GM19468 (cell line): ENCODE results near the gene MIB2.
"Not testable (repeated sequence)": the region's sequence is repeated elsewhere in the genome, so short reads cannot be mapped to it uniquely, and the experiment has no call there.

Experiments used
- ATAC-seq: cut with Tn5 transposase; IDR thresholded peaks from one replicate; pipeline ENCODE4 v1.9.1; 2021; ENCODE audit warnings: mild to moderate bottlenecking, moderate library complexity, moderate number of reproducible peaks; ENCODE audit not compliant: unreplicated experiment; ENCODE audit errors: extremely low read depth

Gene MIB2

DNA sequence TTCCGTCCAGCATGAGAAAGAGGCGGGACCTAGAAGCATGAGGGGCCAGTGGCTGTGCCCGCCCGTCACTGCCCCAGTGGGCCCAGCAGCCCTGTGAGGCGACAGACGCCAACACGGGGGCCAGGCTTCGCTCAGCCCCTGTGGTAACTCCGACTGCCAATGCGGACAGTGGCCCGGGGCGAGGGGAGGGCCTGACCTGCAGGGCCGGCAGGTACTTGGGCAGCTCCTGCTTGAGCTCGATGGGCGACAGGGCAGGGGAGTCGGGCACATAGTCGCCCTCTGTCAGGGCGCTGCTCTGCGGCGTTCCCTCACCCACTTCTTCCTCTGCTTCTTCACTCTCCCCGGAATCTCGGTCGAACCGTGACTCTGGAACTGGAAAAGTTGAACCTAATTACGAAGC lies 24.8 kb downstream of the MIB2 start:
- ATAC-seq: not testable (repeated sequence)

DNA sequence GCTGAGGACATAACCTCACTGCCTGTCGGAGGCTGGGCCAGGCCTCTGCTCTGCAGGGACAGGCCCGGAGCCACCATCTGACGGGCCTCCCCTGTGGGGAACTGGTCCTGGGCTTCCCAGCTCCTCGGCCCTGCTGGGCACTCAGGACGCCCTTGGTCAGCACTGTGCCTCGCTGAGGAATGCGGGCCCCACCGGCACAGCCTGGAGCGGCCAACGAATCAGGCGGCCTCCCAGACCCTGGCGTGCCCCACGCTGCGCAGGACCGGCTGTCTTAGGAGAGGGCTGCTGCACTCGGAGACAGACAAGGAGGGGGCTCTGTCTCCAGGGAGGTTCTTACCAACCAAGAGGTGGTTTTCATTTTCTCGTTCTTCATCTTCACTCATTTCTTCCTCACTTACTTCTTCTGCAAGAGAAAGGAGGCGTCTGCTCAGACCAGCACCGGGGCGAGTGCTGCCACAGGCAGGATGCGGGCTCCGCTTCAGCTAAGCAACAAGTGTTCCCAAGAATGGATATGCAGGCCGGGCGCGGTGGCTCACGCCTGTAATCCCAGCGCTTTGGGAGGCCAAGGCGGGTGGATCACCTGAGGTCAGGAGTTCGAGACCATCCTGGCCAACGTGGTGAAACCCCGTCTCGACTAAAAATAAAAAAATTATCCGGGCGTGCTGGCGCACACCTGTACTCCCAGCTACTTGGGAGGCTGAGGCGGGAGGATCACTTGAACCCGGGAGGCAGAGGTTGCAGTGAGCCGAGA lies 25.6 kb downstream of the MIB2 start:
- ATAC-seq: not testable (repeated sequence)

DNA sequence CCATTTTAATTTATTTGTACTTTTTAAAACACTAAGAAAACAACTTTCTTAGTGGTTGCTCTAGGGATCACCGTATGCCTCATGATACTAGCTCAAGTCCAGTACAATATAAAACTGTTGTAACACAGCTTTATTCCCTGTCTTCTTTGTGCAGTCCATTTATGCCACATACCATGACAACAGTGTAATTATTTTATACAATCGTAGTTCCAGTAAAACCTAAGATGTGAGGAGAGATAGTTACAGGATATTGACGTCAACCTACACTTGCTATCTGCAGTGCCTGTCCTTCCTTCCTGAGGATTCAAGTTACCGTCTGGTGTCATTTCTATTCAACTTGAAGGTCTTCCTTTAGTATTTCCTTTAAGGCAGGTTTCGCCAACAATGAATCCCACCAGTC lies 31.0 kb downstream of the MIB2 start:
- ATAC-seq: not testable (repeated sequence)

DNA sequence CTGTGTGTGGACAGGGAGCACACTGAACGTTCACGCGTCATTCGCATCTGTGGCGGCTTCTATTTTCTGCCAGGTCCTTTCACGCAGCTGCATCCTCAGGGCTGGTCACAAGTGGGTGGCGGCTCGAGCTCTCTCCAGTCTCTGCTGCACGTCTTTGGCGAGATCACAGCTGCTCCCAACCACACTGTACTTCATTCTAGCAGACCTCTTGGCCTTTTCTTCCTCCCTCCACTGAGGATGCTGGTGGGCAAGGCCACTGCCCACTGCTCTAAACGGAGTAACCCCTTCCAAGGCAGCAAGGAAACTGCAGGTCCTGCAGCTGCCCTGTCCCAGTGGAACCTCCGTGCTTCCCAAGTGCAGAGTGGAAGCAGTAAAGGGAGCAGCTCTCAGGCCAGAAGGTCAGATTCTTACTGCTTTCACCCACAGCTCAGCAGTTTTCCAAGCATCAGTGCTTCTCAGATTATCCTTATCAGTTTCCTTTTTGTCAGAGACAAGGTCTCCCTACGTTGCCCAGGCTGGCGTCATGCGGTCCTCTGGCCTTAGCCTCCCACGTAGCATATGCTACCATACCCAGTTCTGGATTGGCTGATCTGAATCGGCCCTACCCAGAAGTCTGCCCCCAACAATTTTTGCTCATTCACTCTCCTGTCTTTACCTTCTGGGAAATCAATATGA lies 32.4 kb downstream of the MIB2 start:
- ATAC-seq: not testable (repeated sequence)

DNA sequence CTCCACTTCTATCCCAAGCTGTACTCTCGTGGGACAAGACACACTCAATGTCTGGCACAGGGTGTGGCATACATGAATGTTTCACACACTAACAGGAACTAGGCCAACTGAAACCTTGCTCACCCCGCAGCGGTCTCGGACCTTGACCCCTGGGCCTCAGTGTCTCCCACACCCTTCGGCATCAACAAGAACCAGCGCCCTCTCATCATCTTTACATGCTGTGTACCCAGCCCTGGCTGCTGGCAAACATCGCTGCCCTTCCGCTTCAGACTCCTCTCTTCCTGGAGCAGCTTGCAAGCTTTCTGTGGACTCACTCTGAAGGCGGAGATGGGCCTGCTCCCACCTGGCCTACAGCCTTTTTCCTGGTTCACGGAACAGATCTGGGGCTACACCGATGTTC lies 33.0 kb downstream of the MIB2 start:
- not testable (repeated sequence) for ATAC-seq

DNA sequence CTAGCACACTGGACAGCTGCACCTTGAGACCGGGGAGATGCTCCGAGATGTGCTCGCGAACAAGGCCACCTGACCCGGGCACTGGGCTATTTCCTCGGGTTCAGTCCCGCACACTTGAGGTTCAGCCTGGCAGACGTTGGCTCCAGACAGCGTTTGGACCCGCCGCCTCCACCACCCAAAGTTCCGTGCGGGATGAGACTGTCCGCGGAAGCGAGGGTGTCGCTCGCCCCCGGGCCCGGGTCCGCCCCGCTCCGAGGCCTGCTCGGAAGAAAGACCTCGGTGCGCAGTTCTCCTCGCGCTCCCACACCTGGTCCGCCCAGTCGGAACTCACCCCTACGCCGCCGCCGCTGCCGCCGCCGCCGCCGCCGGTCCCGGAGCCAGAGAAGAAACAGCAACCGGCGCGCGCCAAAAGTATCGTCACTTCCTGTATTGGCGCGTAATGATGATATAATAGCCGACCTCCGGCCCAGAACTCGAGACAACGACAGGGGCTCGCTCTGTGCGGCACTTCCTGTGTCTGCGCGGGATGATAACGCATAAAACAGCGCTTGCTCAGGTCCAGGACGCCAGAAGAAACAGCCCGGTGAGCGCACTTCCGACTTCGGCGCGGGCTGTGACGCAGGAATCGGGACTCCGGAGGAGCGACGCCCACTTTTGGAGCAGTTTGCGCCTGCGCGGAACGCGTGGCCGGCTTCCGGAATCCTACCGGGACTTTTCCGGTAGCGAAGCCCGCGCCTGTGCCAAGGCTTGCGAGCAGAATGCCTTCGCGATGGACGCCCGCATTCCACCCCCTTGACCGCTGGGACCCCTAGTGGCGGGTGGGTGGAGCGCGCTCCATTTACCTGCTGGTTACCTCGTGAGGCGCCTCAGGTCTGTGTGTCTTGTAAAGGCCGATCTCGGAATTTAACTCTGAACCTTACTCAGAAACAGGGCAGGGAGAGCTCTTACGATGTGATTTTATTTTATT lies 43.6 kb downstream of the MIB2 start, which contains the start of gene CDK11B:
Gene CDK11B, minus strand, starts transcription at position 422 of the 967 bp plus-strand sequence. CDS start 1,519 bp downstream, outside the sequence.
- ATAC-seq: peak; percentile 75

DNA sequence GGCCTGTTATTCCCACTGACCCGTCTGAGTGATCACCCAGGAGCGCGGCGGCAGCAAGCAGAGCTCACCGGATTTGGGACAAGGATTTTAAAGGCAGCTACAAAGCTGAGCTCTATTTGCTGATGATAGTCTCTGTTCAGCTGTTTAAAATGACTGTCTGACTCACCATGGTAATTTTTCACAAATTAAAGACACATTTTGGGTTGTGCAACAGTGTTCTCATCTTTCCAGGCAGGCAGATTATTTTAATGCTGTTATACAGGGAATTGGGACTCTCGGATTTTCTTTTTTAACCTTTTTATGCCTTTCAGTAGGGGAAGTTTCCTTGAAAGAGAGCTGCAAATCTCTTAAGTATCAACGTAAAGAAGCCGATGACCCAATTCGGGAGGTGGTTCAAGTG lies 47.1 kb downstream of the MIB2 start:
- ATAC-seq: not testable (repeated sequence)

DNA sequence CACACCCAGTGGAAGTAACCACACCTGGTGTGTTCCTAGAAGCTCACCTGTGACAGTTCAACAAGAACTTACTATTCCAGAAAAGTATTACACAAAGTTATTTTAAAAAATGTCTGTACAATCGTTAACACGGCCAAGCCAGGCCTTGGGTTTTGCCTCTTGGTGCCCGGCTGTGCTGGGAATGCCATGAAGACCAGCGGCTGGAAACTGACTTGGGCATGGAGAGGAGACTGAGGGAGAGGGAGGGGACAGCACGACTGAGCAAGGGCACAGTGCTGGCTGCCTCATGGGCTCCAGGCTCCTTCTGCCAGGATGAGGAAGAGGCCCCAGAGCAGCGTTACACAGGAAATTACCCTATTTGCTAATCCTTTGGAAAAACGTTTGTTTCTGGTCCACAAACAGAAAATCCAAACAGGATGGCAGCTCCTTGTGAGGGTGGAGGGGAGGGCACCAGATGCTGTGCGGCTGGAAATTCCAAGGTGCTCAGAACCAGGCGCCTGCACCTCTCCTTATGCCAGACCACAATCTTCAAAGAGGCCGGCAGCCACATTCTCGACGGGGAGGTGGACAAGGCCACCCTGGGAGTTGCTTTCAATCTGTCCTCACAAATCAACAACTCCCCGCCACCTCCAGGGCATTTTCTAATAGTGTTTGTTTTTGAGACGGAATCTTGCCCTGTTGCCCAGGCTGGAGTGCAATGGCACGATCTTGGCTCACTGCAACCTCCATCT lies 47.7 kb downstream of the MIB2 start:
- not testable (repeated sequence) for ATAC-seq

DNA sequence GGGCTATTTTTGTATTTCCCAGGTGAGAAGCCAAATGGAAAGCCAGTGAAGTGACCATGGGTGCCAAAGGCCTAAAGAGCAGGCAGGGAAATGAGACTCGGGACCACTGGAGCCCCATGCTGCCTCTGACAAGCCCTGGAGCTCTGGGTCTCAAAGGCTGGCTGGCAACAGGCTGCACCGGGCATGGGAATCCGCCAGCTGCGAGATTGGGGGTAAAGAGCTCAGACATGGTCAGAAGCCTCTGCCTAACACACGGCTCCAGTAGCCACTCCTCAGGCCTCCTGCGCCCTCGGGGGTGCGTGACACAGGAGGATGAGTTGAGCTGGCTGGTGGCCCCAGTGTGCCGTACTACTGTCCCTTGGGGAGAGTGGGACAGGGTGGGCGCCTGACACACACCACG lies 49.0 kb downstream of the MIB2 start:
- ATAC-seq: not testable (repeated sequence)

DNA sequence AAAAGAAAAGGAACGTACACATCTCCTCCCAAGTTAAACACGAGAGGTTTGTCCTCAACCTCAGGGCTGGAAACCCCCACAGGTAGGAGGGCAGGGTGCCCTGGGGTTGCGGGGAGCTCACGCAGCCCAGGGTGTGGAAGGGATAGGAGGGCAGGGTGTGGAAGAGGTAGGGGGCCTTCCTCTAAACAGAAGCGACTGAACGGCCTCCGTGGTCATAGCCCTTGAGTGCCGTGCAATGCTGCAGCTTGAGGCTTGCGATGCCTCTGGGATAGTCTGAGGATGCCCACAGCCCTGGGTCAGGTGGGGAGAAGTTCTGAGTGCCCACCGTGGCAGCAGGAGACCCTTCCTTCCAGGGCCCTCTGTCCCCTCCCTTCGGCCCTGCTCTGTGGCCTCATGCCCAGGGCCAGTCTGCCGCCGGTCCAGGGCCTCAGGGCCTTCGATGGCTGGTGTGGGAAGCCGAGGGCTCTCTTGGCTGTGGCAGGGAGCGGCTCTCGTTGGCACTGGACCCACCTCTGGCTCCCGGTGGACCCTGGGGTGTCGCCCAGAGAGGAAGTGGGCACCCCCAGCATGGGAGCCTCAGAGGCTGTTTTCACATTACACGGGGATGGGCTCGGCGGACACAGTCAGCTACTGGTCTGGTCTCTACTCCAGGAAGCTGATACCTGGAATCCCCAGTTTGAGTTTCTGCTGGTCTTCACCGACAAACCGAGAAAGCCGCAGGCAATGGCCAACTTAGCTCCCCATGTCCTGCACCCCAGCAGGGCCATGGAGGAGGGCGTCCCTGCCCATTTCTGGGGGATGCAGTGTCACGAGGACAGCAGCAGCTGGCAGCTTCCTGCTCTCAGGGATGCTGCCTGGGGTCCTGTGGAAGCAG lies 49.9 kb downstream of the MIB2 start:
- no peak for ATAC-seq

DNA sequence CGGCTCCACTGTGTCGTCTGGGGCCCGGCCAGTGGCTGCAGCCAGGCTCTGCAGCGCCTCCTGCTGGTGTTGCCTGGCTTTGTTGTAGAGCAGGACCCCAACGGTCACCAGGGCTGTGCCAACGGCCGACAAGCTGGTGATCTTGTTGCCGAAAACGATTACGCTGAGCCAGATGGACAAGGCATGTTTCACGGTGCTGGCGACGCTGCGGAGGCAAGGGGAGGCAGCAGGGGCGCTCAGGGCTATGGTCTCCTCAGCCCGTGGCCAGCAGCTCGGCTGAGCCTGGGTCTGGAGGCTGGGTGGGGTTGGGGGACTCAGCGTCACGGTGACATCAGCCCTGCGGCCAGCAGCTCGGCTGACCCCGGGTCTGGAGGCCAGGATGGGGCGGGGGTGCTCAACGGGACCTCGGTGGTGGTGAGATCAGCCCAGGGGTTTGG lies 50.5 kb downstream of the MIB2 start:
- ATAC-seq: no peak

DNA sequence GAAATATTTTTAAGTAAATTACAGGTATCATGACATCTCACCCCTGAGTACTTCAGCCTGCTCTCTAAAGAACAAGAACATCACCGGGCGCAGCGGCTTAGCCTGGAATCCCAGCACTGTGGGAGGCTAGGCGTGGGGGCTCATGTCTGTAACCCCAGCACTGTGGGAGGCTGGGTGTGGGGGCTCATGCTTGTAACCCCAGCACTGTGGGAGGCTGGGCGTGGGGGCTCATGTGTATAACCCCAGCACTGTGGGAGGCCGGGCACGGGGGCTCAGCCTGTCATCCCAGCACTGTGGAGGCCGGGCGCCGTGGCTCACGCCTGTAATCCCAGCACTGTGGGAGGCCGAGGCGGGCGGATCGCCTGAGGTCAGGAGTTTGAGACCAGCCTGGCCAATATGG lies 51.2 kb downstream of the MIB2 start:
- ATAC-seq: no peak

DNA sequence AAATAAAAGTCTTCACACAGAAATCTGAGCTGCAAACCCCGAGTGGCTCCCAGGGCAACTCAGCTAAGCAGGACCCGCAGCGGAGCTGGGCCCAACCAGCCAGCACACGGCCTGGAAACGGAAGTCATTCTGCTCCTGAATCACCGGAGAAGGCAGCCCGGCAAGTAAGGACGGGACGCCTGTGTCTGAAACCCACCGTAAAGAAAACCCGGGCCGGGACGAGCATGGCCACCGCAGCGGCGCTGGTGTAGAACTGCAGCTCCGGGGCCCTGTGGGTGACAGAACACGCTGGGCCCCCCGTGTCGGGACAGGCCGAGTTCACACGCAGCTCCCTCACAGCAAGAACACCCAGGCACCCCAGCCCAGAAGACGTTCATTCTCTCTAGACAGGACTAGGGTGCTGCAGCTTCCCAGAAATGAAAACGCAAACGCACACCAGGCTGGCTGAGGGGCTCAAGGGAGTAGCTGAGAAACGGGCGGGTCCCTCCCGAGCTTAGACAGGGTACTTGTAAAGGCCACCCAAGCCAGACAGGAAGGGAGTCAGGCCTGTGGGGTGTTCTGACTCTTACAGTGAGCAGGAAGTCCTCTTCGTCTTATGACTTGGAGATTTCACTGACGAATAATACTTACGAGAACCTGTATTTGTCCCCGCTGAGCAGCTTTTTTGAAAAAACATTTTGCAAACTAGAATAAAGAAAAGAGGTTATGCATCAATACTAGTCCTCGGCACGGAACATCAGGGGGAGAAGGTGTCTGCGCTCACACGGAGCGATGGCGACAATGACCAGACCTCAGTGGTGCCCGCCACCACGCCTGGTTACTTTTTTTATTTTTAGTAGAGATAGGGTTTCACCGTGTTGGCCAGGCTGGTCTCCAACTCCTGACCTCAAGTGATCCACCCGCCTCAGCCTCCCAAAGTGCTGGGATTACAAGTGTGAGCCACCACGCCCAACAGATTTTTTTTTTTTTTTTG lies 54.5 kb downstream of the MIB2 start:
- ATAC-seq: no peak

DNA sequence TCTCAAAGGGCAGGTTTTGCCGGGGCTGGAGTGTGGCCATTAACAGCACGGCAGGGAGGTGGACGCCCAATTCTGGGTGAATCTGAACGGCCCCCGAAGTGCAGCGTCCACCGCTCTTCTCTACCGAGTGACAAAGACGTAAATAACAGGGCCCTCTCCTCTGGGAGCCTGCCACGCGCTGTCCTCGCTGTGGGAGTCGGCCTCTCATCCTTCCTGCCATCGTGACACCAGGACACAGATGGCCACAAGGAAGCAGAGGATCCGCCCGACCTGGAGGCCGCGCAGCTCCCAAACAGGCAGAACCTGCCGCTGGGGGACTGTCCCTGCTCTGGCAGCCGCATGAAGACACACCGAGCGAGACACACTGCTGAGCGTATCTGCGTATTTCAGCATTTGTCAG lies 55.6 kb downstream of the MIB2 start:
- ATAC-seq: no peak

DNA sequence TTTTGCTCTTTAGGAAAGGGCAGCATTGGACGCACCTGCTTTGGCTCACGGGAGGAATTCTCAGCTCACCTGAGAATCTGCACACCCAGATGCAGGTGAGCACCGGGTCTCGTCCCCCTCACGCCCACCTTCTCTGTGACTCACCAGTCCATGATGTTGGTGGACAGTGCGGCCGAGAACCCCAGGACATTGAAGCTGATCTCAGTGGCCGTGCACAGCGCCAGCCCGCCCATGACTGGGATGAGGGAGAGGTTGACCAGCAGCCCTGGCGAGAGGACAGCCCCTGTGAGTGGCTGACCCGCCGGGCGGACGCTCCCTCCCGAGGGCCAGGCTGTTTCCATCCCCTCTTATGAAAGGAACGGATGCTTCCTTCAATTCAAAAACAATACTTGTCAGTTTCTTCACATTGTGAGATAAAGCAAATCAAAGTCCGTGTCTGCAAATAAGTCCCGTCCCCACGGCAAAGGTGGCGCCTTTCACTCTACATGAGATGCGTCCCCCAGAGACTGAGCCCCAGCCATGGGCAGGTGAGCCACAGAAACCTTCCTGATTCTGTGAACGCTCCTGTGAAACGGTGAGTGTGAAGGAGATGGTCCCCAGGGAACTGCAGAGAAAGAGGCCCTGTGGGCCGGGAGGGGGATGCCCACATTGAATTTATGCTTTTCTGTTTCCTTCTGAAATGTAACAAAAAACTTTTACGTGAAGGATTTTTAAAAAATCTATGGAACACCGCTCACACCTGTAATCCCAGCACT lies 56.2 kb downstream of the MIB2 start:
- no peak for ATAC-seq

DNA sequence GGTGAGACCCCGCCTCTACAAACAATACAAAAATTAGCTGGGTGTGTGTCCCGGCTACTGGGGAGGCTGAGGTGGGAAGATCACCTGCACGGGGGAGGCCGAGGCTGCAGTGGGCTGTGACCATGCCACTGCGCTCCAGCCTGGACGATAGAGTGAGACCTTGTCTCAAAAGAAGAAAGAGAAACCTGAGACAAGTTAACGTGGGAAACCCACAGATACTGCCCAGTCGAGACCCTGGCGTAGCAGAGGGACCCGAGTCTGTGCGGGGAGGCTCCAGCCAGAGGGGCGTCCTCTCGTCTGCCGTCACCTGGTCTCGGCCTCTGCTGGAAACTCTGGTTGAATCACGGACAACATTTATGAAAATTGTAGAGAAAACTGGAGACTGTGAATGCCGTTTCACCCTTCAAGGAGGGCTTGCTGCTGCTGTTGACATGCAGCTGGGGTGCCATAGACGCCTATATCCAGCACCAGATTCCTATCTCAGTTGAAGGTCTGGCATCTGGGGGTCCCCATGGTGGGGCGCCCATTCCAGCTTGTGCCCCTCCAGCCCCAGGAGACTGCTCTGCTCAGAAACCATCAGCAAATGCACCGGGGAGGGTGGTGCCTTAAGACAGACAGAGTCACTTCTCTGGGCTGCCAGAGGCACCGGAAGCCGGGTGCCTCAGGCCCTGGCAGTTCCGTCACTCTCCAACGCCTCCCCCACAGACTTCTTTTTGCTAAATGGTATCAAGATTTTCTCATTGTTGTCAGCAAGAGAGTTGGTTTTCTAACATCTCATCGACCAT lies 57.1 kb downstream of the MIB2 start:
- ATAC-seq: no peak
